NCI-H510A (cell line): ENCODE measurements around the gene KIF3A.

Experiments
- DNase-seq: peaks from one replicate; lab custom pipeline; 2025; lab: John Stamatoyannopoulos, UW

Gene KIF3A

GRCh38 chr5:132753135-132753987 is 16.0 kb upstream of the KIF3A start:
- DNase-seq, result peak; percentile 16

- DNase-seq, result no peak
Measured at GRCh38 chr5:132752581-132753125, 15.3 kb upstream of the KIF3A start.

GRCh38 chr5:132751971-132752580 is 14.7 kb upstream of the KIF3A start:
- DNase-seq, result no peak

- DNase-seq, result no peak
Measured at GRCh38 chr5:132751444-132751843, 14.1 kb upstream of the KIF3A start.

- no peak for DNase-seq
Measured at GRCh38 chr5:132750471-132751230, 13.3 kb upstream of the KIF3A start.

- DNase-seq, result no peak
Measured at GRCh38 chr5:132749506-132749905, 12.2 kb upstream of the KIF3A start.

- no peak for DNase-seq
Measured at GRCh38 chr5:132748522-132749000, 11.2 kb upstream of the KIF3A start.

GRCh38 chr5:132747616-132748440 is 10.5 kb upstream of the KIF3A start:
- no peak for DNase-seq

- DNase-seq, result no peak
Measured at GRCh38 chr5:132746954-132747615, 9.7 kb upstream of the KIF3A start, which contains the start of gene CCNI2. Gene CCNI2, plus strand, starts transcription at chr5:132747426. Its CDS starts 70 bp downstream, at chr5:132747496.

GRCh38 chr5:132746592-132746953 is 9.2 kb upstream of the KIF3A start:
- no peak for DNase-seq

GRCh38 chr5:132744659-132745058 is 7.3 kb upstream of the KIF3A start:
- no peak for DNase-seq

GRCh38 chr5:132742626-132743025 is 5.3 kb upstream of the KIF3A start:
- DNase-seq, result no peak

- DNase-seq, result no peak
Measured at GRCh38 chr5:132742158-132742557, 4.8 kb upstream of the KIF3A start.

GRCh38 chr5:132739232-132739631 is 1.9 kb upstream of the KIF3A start:
- no peak for DNase-seq

GRCh38 chr5:132737982-132738681 is 786 bp upstream of the KIF3A start:
- DNase-seq, result no peak

GRCh38 chr5:132734687-132735086 is 2.7 kb downstream of the KIF3A start:
- DNase-seq, result no peak

- DNase-seq, result no peak
Measured at GRCh38 chr5:132733499-132734148, 3.7 kb downstream of the KIF3A start.

- no peak for DNase-seq
Measured at GRCh38 chr5:132729896-132730295, 7.5 kb downstream of the KIF3A start.

- no peak for DNase-seq
Measured at GRCh38 chr5:132725745-132726144, 11.6 kb downstream of the KIF3A start.
